K562 (cell line): ENCODE measurements around the gene SCRN1. TPM values are rescaled to one million over a fixed set of nuclear protein-coding genes. Genes with fewer than 3 reads are reported as not detected.

Source experiments
- ATAC-seq: fragments of 200-7000 bp; cut with Tn5 transposase; 3 replicates; pipeline ENCODE4 v1.9.1; 2020; ENCODE audit warnings: moderate library complexity
- BruUV-seq: library from RNA; stranded (reverse); fragments of 400-500 nt; replicated peaks from 2 replicates; lab custom pipeline; 2021; lab: Mats Ljungman, UMichigan
- CTCF ChIA-PET: fragments of 300-600 bp; formaldehyde crosslinking; extraction: SDS; loops from one replicate; lab custom pipeline; 2021; ENCODE audit warnings: low intra/inter-chr PET ratio; lab: Yijun Ruan, JAX
- POLR2A ChIA-PET: fragments of 300-600, 350-650 bp; sonication (Branson Sonifier 250); formaldehyde crosslinking; extraction: SDS; loops from one replicate; lab custom pipeline; 2021; ENCODE audit warnings: antibody characterized with exemption, inconsistent platforms; lab: Yijun Ruan, JAX
- DNase-seq, 4 experiments: peaks; one replicate each; pipeline versions ENCODE4 v3.0.0 to v3.0.0-alpha.2; 2011 to 2018; ENCODE audit warnings: low spot score in 3 of 4, mixed read lengths in 3 of 4; ENCODE audit errors: extremely low read depth in 1 of 4
- FAIRE-seq: peaks from 2 replicates; lab custom pipeline; 2011; peaks lifted over from hg19 to GRCh38; lab: Jason Lieb, UNC
- H2AFZ ChIP-seq: 2 replicates; pipeline ENCODE4 v1.6.0; 2011; ENCODE audit warnings: low read depth, low read length, control low read depth, inconsistent platforms
- H3K27ac ChIP-seq: fragments of 200-600 bp; 3 replicates; pipeline ENCODE4 v1.8.0; 2011; ENCODE audit warnings: low read depth, mild to moderate bottlenecking, control low read depth, inconsistent platforms, low read length, moderate library complexity, mixed read lengths; ENCODE audit errors: extremely low read depth
- H3K27me3 ChIP-seq, 2 experiments: fragments of 300-600 bp in 1 of 2; 2 replicates in 1 of 2; 3 replicates in 1 of 2; pipeline versions ENCODE4 v1.6.0 to v1.8.0; 2011; ENCODE audit warnings: inconsistent platforms in 2 of 2, low read length in 2 of 2, mild to moderate bottlenecking in 1 of 2, mixed read lengths in 1 of 2, moderate library complexity in 1 of 2; ENCODE audit not compliant: control insufficient read depth in 2 of 2, insufficient read depth in 2 of 2
- H3K36me3 ChIP-seq: fragments of 300-600 bp; 3 replicates; pipeline ENCODE4 v1.8.0; 2011; ENCODE audit warnings: mild to moderate bottlenecking, low read length, inconsistent platforms; ENCODE audit not compliant: control insufficient read depth, insufficient read depth
- H3K4me1 ChIP-seq, 2 experiments: fragments of 200-600 bp in 1 of 2; replicated peaks in 1 of 2; 2 replicates in 1 of 2; 3 replicates in 1 of 2; pipeline versions ENCODE4 v1.5.1 to v1.8.0; 2011; ENCODE audit warnings: inconsistent platforms in 2 of 2, low read length in 2 of 2, mild to moderate bottlenecking in 1 of 2, mixed read lengths in 1 of 2, moderate library complexity in 1 of 2; ENCODE audit not compliant: control insufficient read depth in 2 of 2, insufficient read depth in 2 of 2
- H3K4me2 ChIP-seq: 2 replicates; pipeline ENCODE4 v1.6.1; 2011; ENCODE audit warnings: low read length, control low read depth, inconsistent platforms, mixed read lengths; ENCODE audit not compliant: insufficient read depth
- H3K4me3 ChIP-seq: fragments of 200-600 bp; sonication (generic), shearing (Covaris generic); 2 replicates; pipeline ENCODE4 v1.5.1; 2016; ENCODE audit warnings: control low read depth, inconsistent platforms
- H3K79me2 ChIP-seq: fragments of 200-600 bp; 3 replicates; pipeline ENCODE4 v1.8.0; 2011; ENCODE audit warnings: low read length, inconsistent platforms; ENCODE audit not compliant: control insufficient read depth, insufficient read depth
- H3K9ac ChIP-seq, 2 experiments: 2 replicates each; pipeline versions ENCODE4 v1.6.0 to v1.6.1; 2011; ENCODE audit warnings: low read depth in 2 of 2, low read length in 2 of 2, control low read depth in 1 of 2, inconsistent platforms in 1 of 2, mild to moderate bottlenecking in 1 of 2, mixed read lengths in 1 of 2; ENCODE audit not compliant: insufficient read depth in 1 of 2
- H3K9me1 ChIP-seq: one replicate; pipeline ENCODE4 v1.6.0; 2011; ENCODE audit warnings: inconsistent platforms, mild to moderate bottlenecking, low read length, moderate library complexity; ENCODE audit not compliant: control insufficient read depth, insufficient read depth
- H3K9me3 ChIP-seq: replicated peaks from 2 replicates; pipeline ENCODE4 v1.5.1; 2011; ENCODE audit warnings: low read depth, low read length, inconsistent platforms; ENCODE audit not compliant: control insufficient read depth, insufficient read depth
- H4K20me1 ChIP-seq: replicated peaks from 2 replicates; pipeline ENCODE4 v1.6.1; 2011; ENCODE audit warnings: low read length, inconsistent platforms, mixed read lengths; ENCODE audit not compliant: control insufficient read depth, insufficient read depth
- ESRRA ChIP-seq: fragments of 450-650 bp; IDR thresholded peaks from 2 replicates; pipeline ENCODE4 v1.6.1; 2014; ENCODE audit warnings: low read depth, mild to moderate bottlenecking, moderate library complexity, borderline replicate concordance
- ETV5 ChIP-seq: sonication (generic); formaldehyde crosslinking; IDR thresholded peaks from 2 replicates; pipeline ENCODE4 v1.4.0; 2020; ENCODE audit warnings: low read depth, mild to moderate bottlenecking, missing genetic modification reagents
- GTF2F1 ChIP-seq: IDR thresholded peaks from 2 replicates; pipeline ENCODE4 v1.6.1; 2011; ENCODE audit warnings: low read depth, low read length, improper control_type of control experiment
- HDAC1 ChIP-seq, 2 experiments: fragments of 450-650 bp; IDR thresholded peaks; 2 replicates each; pipeline ENCODE4 v1.6.1; 2016 to 2017; ENCODE audit warnings: inconsistent platforms in 1 of 2, mild to moderate bottlenecking in 1 of 2, moderate library complexity in 1 of 2
- MEF2D ChIP-seq: conservative IDR thresholded peaks from 2 replicates; pipeline ENCODE4 v1.6.1; 2016; ENCODE audit warnings: low read depth, missing genetic modification characterization, missing compliant biosample characterization
- NFYB ChIP-seq: IDR thresholded peaks from 2 replicates; pipeline ENCODE4 v1.6.1; 2011; ENCODE audit warnings: mild to moderate bottlenecking, moderate library complexity; ENCODE audit not compliant: insufficient read length; ENCODE audit errors: extremely low read depth
- TAL1 ChIP-seq: fragments of 450-650 bp; IDR thresholded peaks from 2 replicates; pipeline ENCODE4 v1.6.1; 2016; ENCODE audit warnings: mild to moderate bottlenecking
- ZFPM2 ChIP-seq: fragments of 250-450 bp; sonication (Bioruptor Pico); IDR thresholded peaks from 2 replicates; pipeline ENCODE4 v1.5.1; 2022; ENCODE audit warnings: mild to moderate bottlenecking
- ZNF639 ChIP-seq, 2 experiments: fragments of 200-800 bp in 1 of 2; sonication (Bioruptor generic) in 1 of 2; sonication (generic) in 1 of 2; formaldehyde crosslinking in 1 of 2; IDR thresholded peaks in 1 of 2; conservative IDR thresholded peaks in 1 of 2; 2 replicates each; pipeline versions ENCODE4 v1.5.0 to v1.6.1; 2016 to 2020; ENCODE audit warnings: missing compliant biosample characterization in 1 of 2, missing genetic modification characterization in 1 of 2, missing genetic modification reagents in 1 of 2
- ZNF77 ChIP-seq: fragments of 250-450 bp; sonication (Bioruptor Pico); IDR thresholded peaks from 2 replicates; pipeline ENCODE4 v1.5.0; 2020
- WGBS: fragments of 100-300 bp; shearing (Covaris generic); methylation state at CpG from one replicate; pipeline ENCODE4 v1.1.6; 2016; ENCODE audit warnings: low coverage, mixed read lengths; ENCODE audit not compliant: insufficient coverage; ENCODE audit errors: missing lambda C conversion rate; 5-methylcytosine and 5-hydroxymethylcytosine counted together
- in situ Hi-C: fragments of 300-500 bp; cut with MboI; formaldehyde crosslinking; loops from 4 replicates; pipeline ENCODE4 v1.15.0; 2018; ENCODE audit warnings: inconsistent platforms, mixed read lengths
- intact Hi-C: fragments of 100-400 bp; cut with micrococcal nuclease; formaldehyde crosslinking; loops from 2 replicates; pipeline ENCODE4 v1.14.2; 2022
- polyA plus RNA-seq, 8 experiments: library from polyadenylated mRNA; depleted of rRNA in 4 of 8; stranded (reverse) in 5 of 8; unstranded in 3 of 8; fragments of >200 nt; fragmentation: Nextera tagmentation in 2 of 8; fragmentation: Illumina TruSeq in 1 of 8; extraction: Ambion mirVana in 2 of 8; extraction: Trizol in 1 of 8; gene quantifications; 2 replicates each; pipeline versions ENCODE4 v1.2.1 to v1.2.3, GENCODE V29; 2011 to 2014; ENCODE audit warnings: inconsistent platforms in 1 of 8, missing spikeins in 1 of 8
- total RNA-seq, 7 experiments: library from RNA; depleted of rRNA in 6 of 7; stranded (reverse); fragments of >200 nt in 6 of 7; fragmentation: Illumina TruSeq in 2 of 7; extraction: Trizol in 2 of 7; gene quantifications; 2 replicates each; pipeline versions ENCODE4 v1.2.1 to v1.2.3, GENCODE V29; 2011 to 2021; ENCODE audit warnings: low replicate concordance in 1 of 7

Gene SCRN1
- total and polyA plus RNA-seq, 9 of the 15 experiments (the other 6 are each of a cell fraction or from before 2014, with no cell fraction given): 0.13 to 1.4 (median 0.20) TPM

- no peak overlapping the region for H3K9ac ChIP-seq
- H3K36me3 ChIP-seq: peaks cover 37% of the 10 kb centered on the region; the same call in 2 of the 3 replicates
- no peaks in the 10 kb centered on the region for H3K27me3 ChIP-seq
- no peaks in the 10 kb centered on the region for H3K9me1 ChIP-seq
- no peak overlapping the region for H3K4me3 ChIP-seq
- DNase-seq (no peak), ATAC-seq (no peak), FAIRE-seq (no peak)
- no peak overlapping the region for H3K27ac ChIP-seq
- no peak overlapping the region for H2AFZ ChIP-seq
- no TSS peak for BruUV-seq
- in situ Hi-C loops: no loop called here
- H4K20me1 ChIP-seq: no peaks in the 10 kb centered on the region
- no peaks in the 10 kb centered on the region for H3K79me2 ChIP-seq
- no peaks in the 10 kb centered on the region for H3K4me1 ChIP-seq
- H3K4me2 ChIP-seq: no peak overlapping the region
- no peaks in the 10 kb centered on the region for H3K9me3 ChIP-seq
- ChIA-PET POLR2A (interaction anchor here (0.9 kb wide), 1 partner anchor 10 kb away, joined by 4 read pairs; no protein-coding TSS in a partner anchor), CTCF (no interaction called here)
- TF ChIP-seq TAL1 (no peak), ZNF77 (no peak), ZFPM2 (CRISPR knock-in tag) (no peak), ZNF639 (CRISPR knock-in tag; conservative IDR thresholded peaks at IDR 0.05 in 1 of 2, IDR thresholded peaks at IDR 0.05 in 1 of 2) (no peak), ESRRA (no peak), NFYB (no peak), GTF2F1 (no peak), ETV5 (CRISPR knock-in tag) (no peak), HDAC1 (IDR thresholded peaks at IDR 0.05) (no peak), MEF2D (no peak)
- WGBS: 87% methylated on average over 3 of the region's 3 CpGs
- intact Hi-C loops: no loop called here
Measured at GRCh38 chr7:30012757-30013156, 23.2 kb upstream of the SCRN1 start.
